Right hindlimb (tissue), 1 donor: ENCODE data around the gene SYNGR1.
"Not testable (repeated sequence)": the region's sequence is repeated elsewhere in the genome, so short reads cannot be mapped to it uniquely, and the experiment has no call there.

ENCODE experiments used
- DNase-seq: peaks from one replicate; pipeline ENCODE4 v3.0.0-alpha.2; 2018

Gene SYNGR1

GRCh38 chr22:39410264-39410663 lies 60.5 kb downstream of the SYNGR1 start:
- no peak for DNase-seq

GRCh38 chr22:39411828-39412365 lies 62.1 kb downstream of the SYNGR1 start:
- not testable (repeated sequence) for DNase-seq

- DNase-seq = not testable (repeated sequence)
Measured at GRCh38 chr22:39413204-39413603, 63.4 kb downstream of the SYNGR1 start.

GRCh38 chr22:39414377-39414776 lies 64.6 kb downstream of the SYNGR1 start:
- DNase-seq = no peak

DNA sequence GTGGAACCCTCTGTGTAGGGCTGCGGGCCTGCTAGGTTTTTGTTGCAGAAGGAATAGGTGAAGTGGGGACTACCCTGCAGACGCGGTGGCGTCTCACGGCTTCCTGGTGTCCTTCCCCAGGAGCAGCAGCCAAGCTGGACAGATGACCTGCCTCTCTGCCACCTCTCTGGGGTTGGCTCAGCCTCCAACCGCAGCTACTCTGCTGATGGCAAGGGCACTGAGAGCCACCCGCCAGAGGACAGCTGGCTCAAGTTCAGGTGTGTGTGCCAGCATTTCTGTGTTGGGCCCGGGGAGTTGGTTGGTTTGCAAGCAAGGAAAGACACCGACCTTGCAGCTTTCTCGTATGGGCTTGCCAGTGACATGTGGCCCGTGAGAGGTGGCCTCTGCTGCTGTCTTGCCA lies 65.1 kb downstream of the SYNGR1 start:
- DNase-seq = no peak

DNA sequence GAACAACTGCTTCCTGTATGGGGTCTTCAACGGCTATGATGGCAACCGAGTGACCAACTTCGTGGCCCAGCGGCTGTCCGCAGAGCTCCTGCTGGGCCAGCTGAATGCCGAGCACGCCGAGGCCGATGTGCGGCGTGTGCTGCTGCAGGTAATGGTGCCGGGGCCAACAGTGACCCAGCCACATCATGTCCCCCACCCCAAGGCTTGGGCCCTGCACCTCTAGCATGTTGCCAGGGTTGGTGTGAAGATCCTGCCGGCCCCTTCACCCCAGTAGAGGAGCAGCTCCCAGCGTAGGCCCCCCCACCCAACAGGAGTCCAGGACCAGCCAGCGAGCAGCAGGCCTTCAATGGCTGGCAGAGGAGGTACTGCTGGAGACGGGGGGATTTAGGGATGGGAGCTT lies 65.7 kb downstream of the SYNGR1 start:
- DNase-seq = no peak

GRCh38 chr22:39416319-39416718 lies 66.5 kb downstream of the SYNGR1 start:
- no peak for DNase-seq

GRCh38 chr22:39417641-39418040 lies 67.8 kb downstream of the SYNGR1 start:
- no peak for DNase-seq

- DNase-seq = no peak
Measured at GRCh38 chr22:39418696-39419095, 68.9 kb downstream of the SYNGR1 start.

GRCh38 chr22:39419096-39419495 lies 69.3 kb downstream of the SYNGR1 start:
- DNase-seq = no peak

DNA sequence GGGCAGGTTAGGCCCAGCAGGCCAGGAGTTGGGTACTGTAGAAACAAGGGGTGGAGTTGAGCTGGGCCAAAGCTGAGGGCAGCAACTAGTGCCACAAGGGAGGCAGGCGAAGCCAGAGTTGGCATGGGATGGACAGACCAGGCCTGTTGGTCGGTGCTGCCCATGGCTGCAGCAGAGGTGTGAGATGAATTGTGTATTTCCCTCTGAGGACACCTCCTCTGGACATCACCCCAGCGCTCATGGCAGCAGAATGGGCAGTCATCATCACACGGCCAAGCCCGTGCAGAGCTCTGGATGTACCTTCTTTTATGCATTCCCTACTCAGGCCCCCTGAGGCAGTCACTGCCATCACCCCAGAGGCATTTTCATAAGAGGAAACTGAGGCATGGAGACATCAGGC lies 70.1 kb downstream of the SYNGR1 start:
- DNase-seq = no peak

- no peak for DNase-seq
Measured at GRCh38 chr22:39421691-39422090, 71.9 kb downstream of the SYNGR1 start.

DNA sequence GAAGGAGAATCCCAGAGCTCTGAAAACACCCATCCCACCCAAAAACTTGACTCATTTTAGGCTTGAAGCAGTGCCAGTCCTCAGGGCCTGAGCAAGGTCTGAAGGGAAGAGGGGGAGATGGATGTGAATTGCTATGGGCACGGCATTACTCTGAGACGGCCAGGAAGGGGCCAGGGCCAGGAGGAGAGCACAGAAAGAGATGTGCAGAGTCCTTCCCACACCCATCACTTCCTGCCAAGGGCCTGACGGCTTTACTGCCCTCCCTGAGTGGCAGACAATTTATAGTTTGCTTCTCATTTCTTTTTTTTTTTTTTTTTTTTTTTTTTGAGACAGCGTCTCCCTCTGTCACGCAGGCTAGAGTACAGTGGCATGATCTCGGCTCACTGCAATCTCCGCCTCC lies 72.3 kb downstream of the SYNGR1 start:
- DNase-seq = no peak

DNA sequence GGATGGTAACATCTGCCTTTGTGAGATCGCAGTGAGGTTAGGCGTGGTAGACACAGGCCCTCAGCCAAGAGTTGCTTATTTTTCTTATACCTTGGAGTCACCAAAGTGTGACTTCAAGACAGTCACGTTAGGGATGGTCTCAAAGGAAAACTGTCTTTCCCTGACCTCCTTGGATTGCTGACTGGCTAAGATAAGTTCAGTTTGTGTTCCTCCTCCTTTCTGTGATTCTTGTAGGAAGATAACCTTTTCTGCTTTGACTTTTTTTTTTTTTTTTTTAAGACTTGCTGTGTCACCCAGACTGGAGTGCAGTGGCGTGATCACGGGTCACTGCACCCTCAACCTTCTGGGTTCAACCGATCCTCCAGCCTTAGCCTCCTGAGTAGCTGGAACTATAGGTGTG lies 72.9 kb downstream of the SYNGR1 start:
- no peak for DNase-seq

DNA sequence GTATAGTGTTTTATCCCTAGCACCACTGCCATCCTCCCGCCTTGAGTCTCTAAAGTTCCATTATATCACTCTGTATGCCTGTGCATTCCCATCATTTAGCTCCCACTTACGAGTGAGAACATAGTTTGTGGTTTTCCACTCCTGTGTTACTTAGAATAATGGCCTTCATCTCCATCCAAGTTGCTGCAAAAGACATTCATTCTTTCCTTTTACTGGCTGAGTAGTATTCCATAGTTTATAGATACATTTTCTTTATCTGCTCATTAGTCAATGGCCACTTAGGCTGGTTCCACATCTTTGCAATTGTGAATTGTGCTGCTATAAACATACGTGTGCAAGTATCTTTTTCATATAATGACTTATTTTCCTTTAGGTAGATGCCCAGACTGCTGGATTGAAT lies 74.2 kb downstream of the SYNGR1 start:
- DNase-seq = no peak

DNA sequence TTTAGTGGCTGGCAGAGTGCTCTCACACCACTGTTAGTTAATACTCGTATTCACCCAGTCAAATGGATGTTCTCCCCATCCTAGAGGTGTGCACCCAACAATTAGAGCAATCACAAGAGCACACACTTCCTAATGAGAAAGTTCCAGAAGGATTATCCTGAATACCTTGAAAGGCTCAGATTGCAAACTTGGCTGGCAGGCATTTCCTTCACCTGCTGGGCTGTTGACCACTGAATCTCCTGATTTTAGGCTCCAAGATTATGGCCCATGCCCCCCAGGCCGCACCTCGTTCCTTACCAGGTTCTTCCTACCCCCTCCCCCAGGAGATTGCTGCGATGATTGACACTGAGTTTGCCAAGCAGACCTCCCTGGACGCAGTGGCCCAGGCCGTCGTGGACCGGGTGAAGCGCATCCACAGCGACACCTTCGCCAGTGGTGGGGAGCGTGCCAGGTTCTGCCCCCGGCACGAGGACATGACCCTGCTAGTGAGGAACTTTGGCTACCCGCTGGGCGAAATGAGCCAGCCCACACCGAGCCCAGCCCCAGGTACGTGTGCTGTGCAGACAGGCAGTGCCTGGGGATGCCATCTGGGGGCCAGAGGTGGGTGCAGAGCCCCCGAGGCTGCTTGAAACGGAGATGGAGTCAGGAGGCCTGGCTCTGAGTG lies 76.7 kb downstream of the SYNGR1 start:
- no peak for DNase-seq

GRCh38 chr22:39427751-39428596 lies 78.2 kb downstream of the SYNGR1 start:
- DNase-seq = no peak

GRCh38 chr22:39428597-39429071 lies 78.8 kb downstream of the SYNGR1 start:
- DNase-seq = no peak

- DNase-seq = no peak
Measured at GRCh38 chr22:39429186-39429585, 79.4 kb downstream of the SYNGR1 start.

DNA sequence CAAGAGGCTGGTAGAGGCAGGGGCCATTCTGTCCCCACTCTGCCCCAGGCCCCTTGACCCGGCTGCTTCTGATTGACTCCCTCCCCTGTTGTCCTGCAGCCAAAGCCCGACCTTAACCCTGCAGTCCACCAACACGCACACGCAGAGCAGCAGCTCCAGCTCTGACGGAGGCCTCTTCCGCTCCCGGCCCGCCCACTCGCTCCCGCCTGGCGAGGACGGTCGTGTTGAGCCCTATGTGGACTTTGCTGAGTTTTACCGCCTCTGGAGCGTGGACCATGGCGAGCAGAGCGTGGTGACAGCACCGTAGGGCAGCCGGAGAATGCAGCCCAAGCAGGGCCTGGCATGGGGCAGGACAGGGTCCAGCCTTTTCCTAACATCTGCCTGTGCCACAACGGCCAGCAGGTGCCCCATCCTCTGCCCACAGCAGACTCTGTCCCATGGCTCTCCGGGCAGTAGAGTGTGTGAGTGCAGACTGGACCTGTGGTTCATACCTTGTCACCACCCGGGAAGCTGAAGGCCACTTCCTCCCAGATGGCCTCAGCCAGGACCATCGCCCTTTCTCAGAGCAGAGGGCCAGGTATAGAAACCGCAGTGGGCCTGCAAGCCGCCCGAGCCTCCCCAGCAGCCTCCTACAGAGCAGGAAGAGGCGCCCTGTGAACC lies 80.3 kb downstream of the SYNGR1 start:
- no peak for DNase-seq

DNA sequence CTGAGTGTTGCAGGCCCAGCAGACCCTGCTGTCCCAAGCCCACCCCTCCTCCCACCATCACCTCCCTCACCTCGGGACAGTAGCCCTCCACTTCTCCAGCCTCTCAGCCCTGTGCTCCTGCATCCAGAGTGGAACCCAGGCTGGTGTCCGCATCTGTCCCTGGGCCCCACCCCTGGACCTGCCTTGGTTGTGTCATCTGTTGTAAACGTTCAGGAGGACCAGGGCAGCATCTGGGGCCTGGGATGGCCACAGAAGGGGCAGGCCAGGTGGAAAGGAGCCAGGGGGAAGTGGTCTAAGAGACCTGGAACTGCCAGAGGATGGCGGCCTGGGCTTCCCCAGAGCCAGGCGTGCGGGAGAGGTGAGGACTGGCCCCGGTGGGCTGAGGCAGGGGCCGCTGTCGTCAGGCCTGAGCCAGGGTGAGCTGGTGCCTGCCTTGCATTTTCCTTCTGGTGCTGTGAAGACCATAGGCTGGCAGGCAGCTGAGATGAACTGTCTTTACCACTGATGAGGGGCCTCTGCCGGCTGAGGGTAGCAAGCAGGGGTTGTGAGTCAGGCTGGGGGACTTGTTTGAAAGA lies 80.9 kb downstream of the SYNGR1 start:
- no peak for DNase-seq

DNA sequence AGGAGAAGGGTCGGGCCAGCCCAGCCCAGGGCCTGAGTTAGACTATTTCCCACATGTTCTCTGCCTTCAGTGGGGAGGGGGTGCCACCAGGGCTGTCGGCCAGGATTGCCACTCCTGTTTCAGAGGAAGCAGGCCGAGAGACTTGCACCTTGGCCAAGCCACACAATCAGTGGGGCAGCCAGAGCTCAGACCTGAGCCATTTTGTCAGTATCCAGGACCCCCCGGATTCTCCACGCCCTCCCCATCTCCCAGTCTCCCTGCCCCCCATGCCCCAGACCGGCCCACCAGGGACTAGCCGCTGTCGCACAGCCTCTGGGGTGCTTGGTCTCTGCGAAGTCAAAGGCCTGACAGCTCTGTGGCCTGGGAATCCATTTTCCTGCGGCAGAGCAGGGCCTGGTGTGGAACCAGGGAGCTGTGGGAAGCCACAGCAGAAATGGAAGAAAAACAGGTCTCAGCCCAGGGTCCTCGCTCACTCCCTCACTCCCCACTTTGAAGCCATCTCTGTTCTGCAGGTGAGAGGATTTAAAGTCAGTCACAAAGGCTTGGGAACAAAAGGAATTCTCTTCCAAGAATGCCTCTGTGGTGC lies 81.5 kb downstream of the SYNGR1 start:
- no peak for DNase-seq

- no peak for DNase-seq
Measured at GRCh38 chr22:39431821-39432251, 82.0 kb downstream of the SYNGR1 start.
